Coronary artery (tissue), 2 donors: Measurements from ENCODE around the gene STT3A.

ENCODE experiments used
- DNase-seq: peaks from one replicate; pipeline ENCODE4 v3.0.0-alpha.2; 2017; ENCODE audit warnings: low spot score
- H3K27ac ChIP-seq, 2 donors: fragments of 200-600 bp; sonication (generic); one replicate each; pipeline ENCODE4 v1.5.1; 2016 to 2019
- H3K4me3 ChIP-seq: fragments of 200-600 bp; sonication (generic); 2 replicates; pipeline ENCODE4 v1.5.1; 2016; ENCODE audit warnings: mild to moderate bottlenecking, moderate library complexity
- TF ChIP-seq, protein P1 (sequence below): fragments of 200-600 bp; sonication (generic); IDR thresholded peaks from one replicate; pipeline ENCODE4 v1.5.1; 2019; ENCODE audit warnings: antibody characterized with exemption

STT3A gene

DNA sequence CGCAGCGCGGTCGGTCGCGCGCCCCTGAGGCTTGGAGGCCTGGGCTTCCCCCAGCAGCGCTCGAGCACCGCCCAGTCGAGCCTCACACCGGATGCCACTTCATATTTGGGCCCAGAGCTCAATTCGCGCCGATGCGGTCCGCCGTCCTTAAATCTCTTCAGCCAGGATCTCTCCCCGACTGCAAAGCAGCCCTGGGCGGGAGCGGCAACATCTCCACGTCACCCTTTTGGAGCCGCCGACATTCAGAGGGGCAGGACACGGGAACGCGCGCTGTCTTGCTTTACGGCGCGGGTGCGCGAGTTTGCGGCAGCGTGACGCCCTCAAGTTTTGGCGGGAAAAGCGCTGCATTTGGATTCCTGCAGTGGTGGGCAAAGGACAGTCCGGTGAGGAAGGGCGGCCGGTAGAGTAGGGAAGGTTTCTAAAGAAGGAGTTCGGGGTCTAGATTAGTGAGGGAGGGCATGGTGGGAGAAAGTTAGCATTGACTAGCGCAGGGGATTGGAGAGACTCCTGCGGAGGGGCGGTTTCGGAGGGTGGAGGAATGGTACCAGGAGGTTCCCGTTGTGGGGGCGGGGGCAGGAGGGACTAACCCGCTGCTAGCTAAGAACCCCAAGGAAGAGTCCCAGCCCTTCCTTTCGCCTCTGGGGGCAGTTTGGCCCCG lies 33.1 kb downstream of the STT3A start:
- TF ChIP-seq, protein P1, sequence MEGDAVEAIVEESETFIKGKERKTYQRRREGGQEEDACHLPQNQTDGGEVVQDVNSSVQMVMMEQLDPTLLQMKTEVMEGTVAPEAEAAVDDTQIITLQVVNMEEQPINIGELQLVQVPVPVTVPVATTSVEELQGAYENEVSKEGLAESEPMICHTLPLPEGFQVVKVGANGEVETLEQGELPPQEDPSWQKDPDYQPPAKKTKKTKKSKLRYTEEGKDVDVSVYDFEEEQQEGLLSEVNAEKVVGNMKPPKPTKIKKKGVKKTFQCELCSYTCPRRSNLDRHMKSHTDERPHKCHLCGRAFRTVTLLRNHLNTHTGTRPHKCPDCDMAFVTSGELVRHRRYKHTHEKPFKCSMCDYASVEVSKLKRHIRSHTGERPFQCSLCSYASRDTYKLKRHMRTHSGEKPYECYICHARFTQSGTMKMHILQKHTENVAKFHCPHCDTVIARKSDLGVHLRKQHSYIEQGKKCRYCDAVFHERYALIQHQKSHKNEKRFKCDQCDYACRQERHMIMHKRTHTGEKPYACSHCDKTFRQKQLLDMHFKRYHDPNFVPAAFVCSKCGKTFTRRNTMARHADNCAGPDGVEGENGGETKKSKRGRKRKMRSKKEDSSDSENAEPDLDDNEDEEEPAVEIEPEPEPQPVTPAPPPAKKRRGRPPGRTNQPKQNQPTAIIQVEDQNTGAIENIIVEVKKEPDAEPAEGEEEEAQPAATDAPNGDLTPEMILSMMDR = no peak
- DNase-seq = peak; percentile 90
- H3K4me3 ChIP-seq = peak overlapping the region; percentile 85
- H3K27ac ChIP-seq = peak overlapping the region; percentile 83 to 96

DNA sequence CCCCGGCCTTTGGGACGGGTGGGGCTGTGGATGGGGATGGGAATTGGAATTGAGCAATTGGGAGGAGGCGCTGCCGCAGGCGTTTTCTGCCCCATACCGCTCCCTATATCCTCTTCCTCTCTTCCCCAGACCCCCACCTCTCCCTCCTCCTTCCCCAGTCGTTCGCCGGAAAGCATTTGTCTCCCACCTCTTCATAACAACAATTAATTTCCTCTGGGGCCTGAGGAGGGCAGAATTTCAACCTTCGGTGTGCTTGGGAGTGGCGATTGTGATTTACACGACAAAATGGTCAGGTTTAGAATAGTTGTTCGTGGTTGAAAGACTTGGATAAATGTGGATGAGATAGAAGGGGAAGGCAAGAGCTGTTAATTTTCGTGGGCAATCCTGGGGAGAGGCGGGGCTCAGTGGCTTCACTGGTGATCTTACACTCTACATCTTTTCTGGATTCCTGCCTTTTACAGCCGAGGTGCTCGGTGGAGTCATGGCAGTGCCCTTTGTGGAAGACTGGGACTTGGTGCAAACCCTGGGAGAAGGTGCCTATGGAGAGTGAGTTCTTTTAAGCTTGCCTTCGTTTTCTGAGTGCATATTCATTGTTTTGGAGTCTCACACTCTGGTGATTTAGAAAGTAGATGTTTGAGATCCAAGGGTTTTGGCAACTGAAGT lies 33.8 kb downstream of the STT3A start:
- TF ChIP-seq, protein P1 = no peak
- peak overlapping the region; percentile 83 to 96 for H3K27ac ChIP-seq
- peak overlapping the region; percentile 85 for H3K4me3 ChIP-seq
- DNase-seq = no peak

DNA sequence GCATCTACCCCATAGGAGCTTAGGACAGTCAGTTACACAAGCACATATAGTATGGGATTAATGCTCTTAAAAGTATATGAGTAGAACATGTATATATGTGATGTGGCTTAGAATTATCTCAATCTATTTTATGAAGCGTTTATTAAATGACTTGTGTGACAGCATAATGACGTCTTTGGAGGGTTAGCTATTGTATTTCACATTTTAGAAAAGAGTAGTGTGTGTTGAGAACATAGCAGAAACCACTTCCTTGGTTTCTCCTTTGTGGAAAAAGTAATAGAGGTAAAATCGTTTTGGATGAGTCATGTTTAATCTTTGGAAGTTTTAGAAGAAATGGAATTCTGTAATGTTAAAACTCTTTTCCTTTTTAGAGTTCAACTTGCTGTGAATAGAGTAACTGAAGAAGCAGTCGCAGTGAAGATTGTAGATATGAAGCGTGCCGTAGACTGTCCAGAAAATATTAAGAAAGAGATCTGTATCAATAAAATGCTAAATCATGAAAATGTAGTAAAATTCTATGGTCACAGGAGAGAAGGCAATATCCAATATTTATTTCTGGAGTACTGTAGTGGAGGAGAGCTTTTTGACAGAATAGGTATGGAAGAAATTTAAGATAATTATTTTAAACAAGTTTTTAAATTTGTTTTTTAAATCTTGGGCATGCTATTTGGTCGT lies 34.7 kb downstream of the STT3A start:
- Histone ChIP-seq H3K4me3 (no peak overlapping the region), H3K27ac (no peak overlapping the region)
- DNase-seq = no peak
- TF ChIP-seq, protein P1 = no peak

DNA sequence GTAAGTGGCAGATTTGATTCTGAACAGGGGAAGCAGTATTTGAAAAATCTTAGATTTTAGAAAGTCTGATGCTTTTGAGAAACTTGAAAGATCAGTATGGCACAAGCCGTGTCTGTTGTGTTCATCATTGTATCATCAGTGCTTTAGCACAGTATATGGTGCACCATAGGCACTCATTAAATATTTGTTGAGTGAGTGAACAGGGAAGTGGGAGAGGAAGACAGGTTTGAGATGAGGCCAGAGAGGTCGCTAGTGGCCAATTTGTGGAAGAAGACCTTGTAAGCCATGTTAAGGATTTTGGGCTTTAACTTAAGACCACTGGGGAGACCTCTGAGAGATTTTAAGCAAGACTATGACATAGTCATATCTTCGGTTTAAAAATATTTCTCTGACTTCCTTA lies 45.2 kb downstream of the STT3A start:
- H3K4me3 ChIP-seq = no peak overlapping the region
- DNase-seq = no peak
- H3K27ac ChIP-seq = no peak overlapping the region
- TF ChIP-seq, protein P1 = no peak

DNA sequence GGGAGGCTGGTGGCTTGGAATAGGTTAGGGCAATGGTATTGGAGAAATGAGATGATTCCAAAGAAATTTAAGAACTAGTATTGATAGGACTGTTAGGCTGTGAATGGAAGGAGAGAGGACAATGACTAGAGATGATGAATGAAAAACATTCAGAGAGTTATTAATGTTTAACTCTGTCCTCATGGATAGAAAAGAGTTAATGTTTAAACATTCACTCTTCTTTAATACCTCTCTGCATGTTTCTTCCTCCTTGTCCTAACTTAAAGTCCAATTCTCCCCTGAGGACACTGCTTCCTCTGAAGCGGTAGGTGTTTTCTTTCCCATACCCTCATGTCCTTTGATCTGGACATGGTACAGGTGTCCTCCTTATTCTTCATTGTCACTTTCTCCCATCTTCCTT lies 45.7 kb downstream of the STT3A start:
- TF ChIP-seq, protein P1 = no peak
- DNase-seq = no peak
- Histone ChIP-seq H3K4me3 (no peak overlapping the region), H3K27ac (no peak overlapping the region)

DNA sequence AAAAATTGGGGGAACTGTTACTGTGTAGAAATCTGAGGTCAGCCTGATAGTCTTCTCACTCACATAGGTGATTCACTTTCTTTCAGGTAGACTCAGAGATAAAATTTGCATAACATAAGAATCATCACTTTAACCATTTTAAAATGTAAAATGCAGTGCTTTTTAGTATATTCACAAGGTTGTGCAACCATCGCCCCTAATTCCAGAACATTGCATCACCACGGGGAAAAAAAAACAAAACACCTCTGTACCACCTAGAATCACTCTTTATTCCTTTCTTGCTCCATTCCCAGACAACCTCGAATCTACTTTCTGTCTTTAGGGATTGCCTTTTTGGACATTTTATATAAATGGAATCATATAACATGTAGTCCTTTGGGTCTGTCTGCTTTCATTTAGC lies 53.2 kb downstream of the STT3A start:
- DNase-seq = no peak
- no peak overlapping the region for H3K4me3 ChIP-seq
- H3K27ac ChIP-seq = no peak overlapping the region
- TF ChIP-seq, protein P1 = no peak
